Dermis microvascular lymphatic vessel endothelial cell (primary cell): Measurements from ENCODE around the gene TRIM63. TPM values are rescaled to one million over a fixed set of nuclear protein-coding genes. Genes with fewer than 3 reads are reported as not detected.
"Not testable (repeated sequence)": the region's sequence is repeated elsewhere in the genome, so short reads cannot be mapped to it uniquely, and the experiment has no call there.

Experiments used
- DNase-seq, 2 donors: peaks; one replicate each; pipeline versions ENCODE4 v3.0.0 to v3.0.0-alpha.2; 2010; ENCODE audit warnings: low read depth in 2 of 2
- total RNA-seq: library from RNA; depleted of rRNA; stranded (reverse); fragments of >200 nt; gene quantifications from 2 replicates; pipeline ENCODE4 v1.2.1, GENCODE V29; 2014

TRIM63 gene
- not detected in 2 replicates for total RNA-seq

- no peak for DNase-seq
Measured at GRCh38 chr1:26067432-26067911, at the start of gene TRIM63. Gene TRIM63, minus strand, starts transcription at chr1:26067630. Its CDS starts 136 bp downstream, at chr1:26067494.

GRCh38 chr1:26114165-26114927 is 46.9 kb upstream of the TRIM63 start:
- no peak for DNase-seq

GRCh38 chr1:26112407-26112775 is 45.0 kb upstream of the TRIM63 start:
- no peak for DNase-seq

GRCh38 chr1:26111530-26112406 is 44.3 kb upstream of the TRIM63 start, which contains the start of gene PDIK1L:
Gene PDIK1L, plus strand, starts transcription at chr1:26111824. Its CDS starts 2,485 bp downstream, at chr1:26114309.
- peak; percentile 91 to 97 for DNase-seq

GRCh38 chr1:26110731-26111529 is 43.5 kb upstream of the TRIM63 start:
- peak in 1 of 2 donors; percentile 73 for DNase-seq

- DNase-seq: no peak
Measured at GRCh38 chr1:26109229-26110164, 42.1 kb upstream of the TRIM63 start.

GRCh38 chr1:26105226-26105548 is 37.8 kb upstream of the TRIM63 start:
- DNase-seq: not testable (repeated sequence)

- peak in 1 of 2 donors; percentile 61 for DNase-seq
Measured at GRCh38 chr1:26102526-26102925, 35.1 kb upstream of the TRIM63 start.

- no peak for DNase-seq
Measured at GRCh38 chr1:26102119-26102518, 34.7 kb upstream of the TRIM63 start.

- not testable (repeated sequence) for DNase-seq
Measured at GRCh38 chr1:26100204-26100603, 32.8 kb upstream of the TRIM63 start.

- no peak for DNase-seq
Measured at GRCh38 chr1:26099780-26100179, 32.4 kb upstream of the TRIM63 start.

GRCh38 chr1:26098602-26099001 is 31.2 kb upstream of the TRIM63 start:
- no peak for DNase-seq

GRCh38 chr1:26097696-26098095 is 30.3 kb upstream of the TRIM63 start:
- DNase-seq: no peak

- no peak for DNase-seq
Measured at GRCh38 chr1:26096471-26096870, 29.0 kb upstream of the TRIM63 start.

- DNase-seq: peak in 1 of 2 donors; percentile 17
Measured at GRCh38 chr1:26094677-26095383, 27.4 kb upstream of the TRIM63 start.

- no peak for DNase-seq
Measured at GRCh38 chr1:26094076-26094669, 26.7 kb upstream of the TRIM63 start.

- DNase-seq: not testable (repeated sequence)
Measured at GRCh38 chr1:26093569-26093968, 26.1 kb upstream of the TRIM63 start.

GRCh38 chr1:26092422-26092821 is 25.0 kb upstream of the TRIM63 start:
- DNase-seq: no peak

GRCh38 chr1:26090893-26091292 is 23.5 kb upstream of the TRIM63 start:
- DNase-seq: no peak
